Measurements from ENCODE around the gene CEP68.
A peak's percentile ranks its signal among the peaks of the same experiment; 100 is the strongest.
"Not testable (repeated sequence)": the region's sequence is repeated elsewhere in the genome, so short reads cannot be mapped to it uniquely, and the experiment has no call there.

The CEP68 gene

DNA sequence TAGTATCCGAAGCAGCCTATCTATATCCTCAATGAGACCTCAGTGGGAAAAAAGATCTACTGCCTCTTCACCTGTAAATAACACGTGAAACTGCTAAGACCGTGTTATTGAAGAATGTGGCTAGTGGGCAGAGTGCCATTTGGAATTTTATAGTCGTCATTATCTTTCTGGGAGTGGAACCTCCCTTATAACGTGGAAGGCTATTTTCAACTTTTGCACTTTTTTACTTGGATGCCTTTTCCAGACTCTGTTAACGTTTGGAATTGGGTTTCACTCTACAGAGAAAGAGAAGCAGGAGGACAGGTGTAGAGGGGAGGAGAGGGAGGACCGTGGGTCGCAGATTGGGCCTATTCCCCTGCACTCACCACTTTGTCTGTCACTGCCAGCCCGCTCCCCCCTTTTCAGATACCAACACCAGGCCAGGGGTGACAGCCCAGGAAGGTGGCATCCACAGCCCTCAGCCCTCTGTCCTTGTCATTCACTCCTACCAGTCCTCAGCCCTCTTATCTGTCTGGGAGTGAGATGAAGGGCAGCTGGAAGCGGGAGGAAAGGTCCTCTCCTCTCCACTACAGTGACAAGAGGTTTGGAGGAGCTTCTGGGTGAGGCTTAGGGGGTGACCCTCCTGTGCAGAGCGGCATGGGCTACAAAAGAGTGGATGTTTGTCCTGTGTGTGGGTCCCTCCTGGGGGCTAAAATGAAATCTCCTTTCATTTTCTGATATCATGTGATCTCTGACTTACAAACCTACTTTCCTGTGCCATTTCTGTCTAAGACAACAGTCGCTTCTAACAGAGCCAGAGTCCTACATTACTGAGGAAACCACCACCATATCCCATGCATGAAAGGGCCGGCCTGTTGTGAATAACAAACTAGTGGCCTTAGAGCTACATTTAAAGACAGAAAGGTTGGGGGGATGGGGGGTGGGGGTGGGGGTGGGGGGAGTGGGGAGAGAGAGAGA, 23.9 kb upstream of the CEP68 start:
- DNase-seq = no peak

DNA sequence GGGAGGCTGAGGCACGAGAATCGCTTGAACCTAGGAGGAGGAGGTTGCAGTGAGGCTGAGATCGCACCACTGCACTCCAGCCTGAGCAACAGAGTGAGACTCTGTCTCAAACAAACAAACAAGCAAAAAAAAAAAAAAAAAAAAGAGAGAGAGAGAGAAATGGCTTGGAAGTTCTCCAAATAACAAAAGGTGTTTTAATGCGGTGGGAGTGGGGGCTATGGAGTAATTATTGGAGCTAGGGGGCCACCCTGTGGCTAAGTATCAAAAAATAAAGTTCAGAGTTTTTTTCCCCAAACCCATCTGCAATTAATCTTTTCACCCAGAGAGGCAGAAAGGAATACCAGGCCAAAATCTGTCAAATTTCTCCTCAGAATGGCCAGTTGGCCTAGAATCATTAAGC, 23.0 kb upstream of the CEP68 start:
- no peak for DNase-seq

DNA sequence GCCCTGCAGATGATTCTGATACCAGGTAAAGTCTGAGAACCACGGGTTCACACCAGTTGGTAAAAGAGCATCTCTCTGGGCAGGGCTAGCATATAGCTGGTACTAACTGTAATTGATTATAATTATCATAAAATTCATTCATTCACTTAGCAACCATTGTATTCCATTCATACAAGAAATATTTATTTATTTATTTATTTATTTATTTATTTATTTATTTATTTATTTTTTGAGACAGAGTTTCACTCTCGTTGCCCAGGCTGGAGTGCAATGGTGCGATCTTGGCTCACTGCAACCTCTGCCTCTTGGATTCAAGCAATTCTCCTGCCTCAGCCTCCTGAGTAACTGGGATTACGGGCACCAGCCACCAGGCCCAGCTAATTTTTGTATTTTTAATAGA, 22.5 kb upstream of the CEP68 start:
- DNase-seq = not testable (repeated sequence)

DNA sequence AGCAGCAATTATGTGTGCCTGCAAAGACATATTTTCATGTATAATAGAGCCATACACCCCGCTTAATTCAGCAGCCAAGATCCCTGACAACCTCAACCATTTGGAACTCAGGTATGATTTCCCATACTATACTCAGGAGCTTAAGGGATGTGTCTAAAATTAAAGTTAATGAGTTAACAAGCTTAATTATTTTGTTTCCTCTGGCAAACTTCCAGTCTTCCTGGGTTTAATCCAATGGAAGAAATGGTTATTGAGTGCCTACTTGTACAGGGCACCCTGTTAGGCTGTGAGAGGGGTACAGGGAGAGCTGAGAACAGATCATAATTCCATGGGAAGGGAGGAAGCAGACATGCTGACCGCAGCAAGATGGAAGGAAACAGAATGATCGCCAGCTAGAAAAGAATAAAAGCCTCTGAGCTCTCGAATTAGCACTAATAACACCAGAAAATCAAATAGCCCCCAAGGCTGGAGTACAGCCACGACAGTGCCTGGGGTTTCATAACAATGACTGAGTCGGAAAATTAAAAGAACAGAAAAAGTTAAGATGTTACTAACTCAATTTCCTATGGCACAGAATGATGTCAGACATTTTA, 20.8 kb upstream of the CEP68 start:
- DNase-seq = no peak

DNA sequence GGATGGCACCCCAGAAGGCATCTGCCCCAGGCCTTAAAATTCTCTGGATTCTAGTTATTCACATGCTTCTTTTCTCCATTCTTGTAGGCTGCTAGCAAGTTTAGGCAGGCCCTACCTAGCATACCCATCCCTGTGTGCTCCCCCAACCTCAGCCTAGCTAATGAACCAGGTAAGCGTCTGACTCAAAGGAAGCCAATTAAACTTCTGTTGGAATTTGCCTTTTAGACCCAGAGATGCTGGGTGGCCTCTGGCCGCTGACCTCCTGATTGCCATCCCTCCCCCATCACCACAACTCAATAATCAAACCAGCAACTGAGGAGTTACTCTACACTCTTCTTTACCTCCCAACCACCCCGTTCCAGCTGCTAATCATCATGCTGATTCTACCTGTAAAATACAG, 19.0 kb upstream of the CEP68 start:
- no peak for DNase-seq

DNA sequence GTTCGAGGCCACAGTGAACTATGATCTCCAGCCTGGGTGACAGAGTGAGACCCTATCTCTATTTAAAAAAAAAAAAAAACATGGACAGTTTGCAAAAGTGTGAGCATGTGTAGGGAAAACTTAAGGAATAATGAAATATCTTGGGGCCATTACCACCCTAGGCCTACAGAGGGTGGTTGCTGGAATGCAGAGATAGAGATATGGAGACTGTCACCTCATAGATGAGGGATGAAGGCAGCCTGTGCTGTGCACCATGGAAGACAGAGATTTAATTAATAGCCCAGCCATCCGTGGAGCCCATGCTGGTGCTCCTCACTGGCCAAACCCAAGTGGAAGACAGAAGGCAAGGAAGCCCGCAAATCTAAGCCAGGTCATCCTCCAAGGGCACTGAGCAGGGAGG, 16.6 kb upstream of the CEP68 start:
- no peak for DNase-seq

DNA sequence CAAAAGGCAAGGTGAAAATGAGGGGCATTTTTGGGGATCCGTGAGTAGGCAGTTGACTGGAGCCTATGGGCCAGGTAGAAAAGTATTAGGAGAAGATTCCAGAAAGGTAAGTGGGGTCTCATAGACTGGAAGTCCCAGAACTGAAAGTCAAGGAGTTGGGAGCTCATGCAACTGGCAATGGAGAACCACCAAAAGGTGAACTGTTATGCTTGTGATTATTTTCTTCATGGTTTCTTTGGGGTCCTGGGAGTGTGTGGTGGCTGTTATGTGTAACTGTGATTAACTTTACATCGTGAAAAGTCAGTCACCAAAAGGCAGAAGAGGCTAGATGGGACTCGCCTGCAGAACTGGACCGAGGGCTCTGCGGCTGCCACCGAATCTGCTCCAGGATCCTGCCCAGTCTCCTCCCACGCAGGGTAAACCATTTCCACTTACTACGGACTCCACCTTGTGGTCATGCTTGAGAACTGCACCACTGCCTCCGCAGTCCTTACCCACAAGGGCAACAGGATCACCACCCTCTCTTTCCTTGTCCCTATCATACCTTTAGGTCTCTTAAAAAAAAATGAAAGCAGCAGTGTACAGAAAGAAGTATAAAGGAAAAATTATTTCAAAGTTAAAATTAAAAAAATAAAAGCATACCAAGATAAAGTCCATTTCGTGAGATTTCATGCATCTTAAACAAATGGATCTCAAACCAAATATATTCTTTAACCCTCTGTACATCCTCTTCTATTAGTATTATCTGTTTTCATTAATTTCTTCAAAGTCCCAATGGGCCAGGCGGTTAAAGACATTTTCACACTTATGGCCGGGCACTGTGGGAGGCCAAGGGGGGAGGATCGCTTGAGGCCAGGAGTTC, 15.6 kb upstream of the CEP68 start:
- peak in 3 of 4 experiments; percentile 21 to 65 (median 53) for DNase-seq

DNA sequence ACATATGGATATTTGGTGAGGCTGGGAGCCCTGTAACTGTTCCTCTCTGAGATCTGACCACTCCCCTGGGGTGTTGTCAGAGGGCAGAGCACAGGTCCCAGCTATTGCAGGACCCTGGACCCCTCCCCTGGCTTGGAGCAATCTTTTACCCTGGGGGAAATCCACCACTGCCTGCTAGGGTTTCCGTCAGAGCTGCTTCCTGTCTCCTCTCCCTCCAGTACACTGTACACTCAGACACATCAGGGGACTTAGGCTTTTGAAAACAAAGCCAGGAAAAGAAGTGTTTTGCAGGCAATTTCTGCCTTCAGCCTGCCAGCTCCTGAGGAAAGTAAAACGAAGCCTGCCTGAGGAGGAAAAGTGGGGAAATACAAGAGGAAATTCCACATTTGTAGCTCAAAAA, 13.2 kb upstream of the CEP68 start:
- no peak for DNase-seq

DNA sequence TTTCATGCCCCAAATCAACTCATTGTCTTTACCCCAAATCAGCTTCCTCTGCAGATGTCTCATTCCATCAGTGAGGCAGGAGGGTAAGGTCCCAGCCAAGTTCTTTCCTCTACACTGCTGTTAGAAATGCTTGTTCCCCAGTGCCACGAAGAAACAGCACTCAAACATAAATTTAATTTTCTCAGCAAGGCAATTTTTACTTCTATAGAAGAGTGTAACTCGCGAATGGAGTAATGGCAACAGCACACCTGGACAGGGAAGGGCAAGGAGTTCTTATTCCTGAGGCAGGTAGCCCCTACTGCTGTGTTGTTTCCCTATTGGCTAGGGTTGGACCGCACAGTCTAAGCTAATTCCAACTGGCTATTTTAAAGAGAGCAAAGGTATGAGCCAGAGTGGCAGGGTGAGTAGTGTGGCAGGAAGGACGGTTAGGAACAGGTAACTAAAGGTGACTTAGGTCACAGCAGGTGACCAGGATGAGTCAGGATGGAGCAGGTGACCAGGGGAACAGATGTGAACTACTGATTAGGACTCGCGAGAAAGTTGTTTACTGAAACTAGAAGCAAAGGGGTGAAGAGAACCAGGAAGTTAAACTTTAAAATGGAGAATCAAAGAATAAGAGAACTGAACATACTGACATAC, 12.0 kb upstream of the CEP68 start:
- no peak for DNase-seq

DNA sequence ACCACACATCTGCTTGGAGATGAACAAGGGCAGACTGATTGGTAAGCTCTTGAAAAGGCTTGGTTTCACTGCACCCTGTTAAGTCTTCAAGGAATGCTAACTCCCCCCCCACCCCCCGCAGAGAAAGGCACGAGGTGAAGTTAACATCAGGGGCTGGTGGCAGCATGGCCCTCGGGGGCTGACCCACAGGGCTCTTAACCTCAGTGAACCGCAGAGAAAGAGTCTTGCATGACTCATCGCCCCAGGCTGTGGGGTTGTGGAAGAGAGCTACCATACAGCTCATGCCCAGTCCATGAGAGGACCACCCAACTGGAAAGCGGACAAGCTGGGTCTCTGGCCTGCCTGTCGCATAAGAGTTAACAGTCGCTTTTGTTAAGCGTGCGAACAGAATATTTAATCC, 10.6 kb upstream of the CEP68 start:
- DNase-seq = no peak

DNA sequence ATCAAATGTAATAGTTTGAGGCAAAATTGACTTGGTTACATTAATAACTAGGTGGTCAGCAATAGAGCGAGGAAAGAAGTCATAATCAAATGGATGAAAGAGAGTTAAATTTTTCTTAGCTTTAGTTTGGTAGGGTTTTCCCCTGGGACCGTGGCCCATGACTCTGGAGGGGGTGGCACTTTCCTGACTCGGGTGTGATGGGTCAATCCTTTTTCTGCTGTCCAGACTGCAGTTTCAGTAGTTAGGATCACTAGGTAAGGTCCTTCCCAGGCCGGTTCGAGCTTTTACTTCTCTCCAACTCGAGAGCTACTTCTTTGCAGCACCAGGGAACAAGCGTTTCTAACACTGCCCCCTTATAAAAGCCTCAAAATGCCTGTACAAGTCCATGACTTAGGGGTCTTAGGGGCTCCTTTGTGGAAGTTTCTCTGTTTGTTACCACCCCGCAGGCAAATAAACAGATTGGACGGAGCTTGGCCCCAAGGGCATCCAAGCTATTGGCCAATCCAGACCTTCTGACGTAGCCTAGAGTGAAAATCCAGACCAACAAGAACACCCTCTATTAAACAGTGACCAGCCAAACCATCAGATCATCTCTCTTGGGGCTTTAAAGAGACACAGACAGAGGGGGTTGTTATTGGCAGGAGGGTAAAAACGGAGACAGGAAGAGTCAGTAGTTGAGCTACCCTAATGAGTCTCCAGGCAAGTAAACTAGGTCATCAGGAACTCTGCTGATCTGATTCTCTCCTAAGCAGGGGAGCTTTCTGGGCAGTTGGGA, 9.4 kb upstream of the CEP68 start:
- no peak for DNase-seq

DNA sequence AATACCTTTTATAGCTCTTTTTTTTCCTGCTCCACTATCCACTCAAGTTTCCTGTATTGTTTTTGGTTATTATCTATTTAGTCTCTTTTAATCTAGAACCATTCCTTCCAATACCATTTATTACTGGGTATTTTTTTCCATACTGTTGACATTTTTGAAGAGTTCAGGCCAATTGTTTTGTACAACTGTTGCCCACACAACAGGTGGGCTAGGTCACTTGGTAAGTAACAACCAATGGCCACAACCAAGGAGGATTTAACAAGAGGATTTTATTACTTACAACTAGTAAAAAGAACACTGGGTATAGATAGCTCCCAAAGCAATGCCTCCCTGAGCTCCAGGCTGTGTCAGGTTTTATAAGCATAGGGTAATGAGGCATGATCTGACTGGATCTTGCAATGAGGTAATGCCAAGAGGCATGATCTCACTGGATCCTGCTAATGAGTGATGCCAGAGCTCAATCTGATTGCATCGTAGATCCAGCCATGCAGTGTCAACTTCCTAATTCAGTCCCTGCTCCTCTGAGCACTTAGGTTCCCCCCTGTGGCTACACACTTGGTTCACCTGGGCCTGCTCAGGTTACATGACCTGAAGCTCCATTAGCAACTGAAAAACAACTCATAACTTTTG, 7.1 kb upstream of the CEP68 start:
- no peak for DNase-seq

DNA sequence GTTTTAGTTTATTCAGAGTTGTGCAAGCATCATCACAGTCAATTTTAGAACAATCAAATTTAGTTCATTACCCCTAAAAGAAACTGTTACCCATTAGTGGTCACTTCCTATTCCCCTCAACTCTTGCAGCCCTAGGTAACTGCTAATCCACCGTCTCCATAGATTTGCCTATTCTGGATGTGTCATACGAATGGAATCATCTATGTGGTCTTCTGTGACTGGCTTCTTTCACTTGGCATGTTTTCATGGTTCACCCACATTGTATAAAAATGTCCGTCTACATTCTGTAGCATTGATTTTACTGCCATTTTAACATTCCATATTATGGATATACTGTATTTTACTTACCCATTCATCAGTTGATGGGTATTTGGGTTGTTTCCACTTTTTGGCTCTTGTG, 5.3 kb upstream of the CEP68 start:
- no peak for DNase-seq

DNA sequence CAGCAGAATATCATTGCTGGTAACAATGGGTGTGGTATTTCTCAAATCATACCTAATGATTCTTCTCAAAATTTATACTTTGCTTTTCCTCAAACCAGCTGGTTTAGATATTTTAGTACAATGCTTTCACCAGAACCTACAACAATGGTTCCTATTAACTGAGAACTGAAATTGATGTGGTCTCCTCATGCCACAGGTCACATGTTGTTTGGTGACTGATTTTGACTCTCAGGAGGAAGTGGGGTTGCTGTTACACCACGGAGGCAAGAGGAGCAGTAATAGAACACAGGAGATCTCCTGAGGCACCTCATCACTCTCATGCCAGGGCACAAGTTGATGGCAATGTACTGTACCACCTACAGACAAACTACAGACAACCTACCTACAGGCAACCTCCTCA, 3.0 kb upstream of the CEP68 start:
- DNase-seq = no peak

DNA sequence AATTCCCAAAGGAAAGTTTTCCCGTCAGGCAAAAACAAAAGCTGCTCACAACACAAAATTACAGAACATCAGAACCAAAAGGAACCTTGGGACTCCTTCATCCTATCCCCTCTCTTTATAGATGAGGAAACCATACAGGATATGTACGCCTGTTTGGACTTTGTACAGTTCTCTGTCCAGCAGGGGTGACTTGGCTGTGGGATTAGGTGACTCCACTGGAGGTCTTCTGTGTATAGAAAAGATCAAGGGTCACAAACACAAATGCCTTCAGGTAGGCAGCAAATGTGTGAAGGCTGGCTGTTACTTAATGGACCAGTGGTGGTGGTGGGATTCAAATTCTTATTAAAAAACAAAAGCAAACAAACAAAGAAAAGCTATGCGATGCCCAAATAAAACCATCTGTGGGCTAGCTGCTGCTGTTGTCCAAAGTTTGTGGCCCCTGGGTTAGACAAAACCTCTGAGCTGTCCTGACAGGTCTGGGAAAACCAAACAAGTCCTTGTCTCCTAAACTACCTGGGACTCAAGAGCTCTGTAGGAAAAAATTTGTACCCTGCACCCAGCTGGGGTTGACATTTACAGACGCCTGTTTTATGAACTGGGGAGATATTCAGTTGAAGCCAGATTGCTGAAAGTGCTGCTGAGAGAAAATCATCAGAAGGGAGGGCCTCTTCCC, 1.3 kb upstream of the CEP68 start:
- no peak for DNase-seq

DNA sequence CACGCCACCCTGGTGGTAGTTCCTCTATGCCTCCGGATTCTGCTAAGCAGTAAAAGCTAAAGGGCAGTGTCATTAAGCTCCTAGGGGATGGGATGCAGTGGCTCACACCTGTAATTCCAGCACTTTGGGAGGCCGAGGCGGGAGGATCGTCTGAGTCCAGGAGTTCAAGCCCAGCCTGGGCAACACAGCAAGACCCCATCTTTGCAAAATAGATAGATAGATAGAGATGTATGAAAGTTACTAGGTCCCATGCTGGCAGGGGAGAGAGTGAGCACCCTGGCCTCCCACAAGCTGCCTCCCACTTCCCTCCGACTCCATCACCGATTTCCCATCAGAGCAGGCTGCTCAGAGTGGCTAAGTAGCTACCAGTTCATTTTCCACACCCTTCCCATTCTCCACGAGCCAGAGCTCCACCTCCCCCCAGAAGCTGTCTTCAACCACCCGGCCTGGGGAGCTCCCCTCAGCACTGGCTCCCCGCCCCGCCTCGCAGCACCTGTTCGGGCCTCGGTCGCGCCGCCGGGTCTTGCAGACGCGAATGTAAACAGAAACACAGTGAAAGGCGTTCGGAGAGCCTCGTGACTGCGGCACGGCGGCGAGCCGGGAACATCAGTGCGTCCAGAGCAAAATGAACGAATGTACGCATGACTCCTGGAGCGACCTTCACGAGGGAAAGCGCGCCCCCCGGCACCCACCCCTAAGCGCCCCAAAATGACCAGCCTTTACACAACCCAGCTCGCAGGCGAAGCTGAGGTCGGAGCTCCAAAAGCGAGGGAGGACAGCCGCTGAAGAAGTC, 598 bp upstream of the CEP68 start:
- DNase-seq = peak; percentile 44 to 69 (median 52)

DNA sequence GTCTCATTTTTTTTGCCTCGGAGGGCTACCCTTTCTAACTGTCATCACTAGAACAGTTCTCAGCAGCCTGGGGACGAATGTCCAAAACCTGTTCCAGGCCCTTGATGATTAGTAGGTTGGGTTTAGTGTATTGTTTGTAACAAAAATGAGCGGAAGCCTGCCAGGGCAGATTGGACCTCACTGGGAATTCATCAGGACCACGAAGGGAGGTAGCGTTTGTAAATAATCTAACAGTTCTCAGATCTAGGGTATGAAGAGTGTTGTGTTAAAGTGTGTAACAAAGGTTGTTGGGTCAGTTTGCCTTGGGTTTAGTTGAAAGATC, 799 bp downstream of the CEP68 start:
- DNase-seq = no peak

DNA sequence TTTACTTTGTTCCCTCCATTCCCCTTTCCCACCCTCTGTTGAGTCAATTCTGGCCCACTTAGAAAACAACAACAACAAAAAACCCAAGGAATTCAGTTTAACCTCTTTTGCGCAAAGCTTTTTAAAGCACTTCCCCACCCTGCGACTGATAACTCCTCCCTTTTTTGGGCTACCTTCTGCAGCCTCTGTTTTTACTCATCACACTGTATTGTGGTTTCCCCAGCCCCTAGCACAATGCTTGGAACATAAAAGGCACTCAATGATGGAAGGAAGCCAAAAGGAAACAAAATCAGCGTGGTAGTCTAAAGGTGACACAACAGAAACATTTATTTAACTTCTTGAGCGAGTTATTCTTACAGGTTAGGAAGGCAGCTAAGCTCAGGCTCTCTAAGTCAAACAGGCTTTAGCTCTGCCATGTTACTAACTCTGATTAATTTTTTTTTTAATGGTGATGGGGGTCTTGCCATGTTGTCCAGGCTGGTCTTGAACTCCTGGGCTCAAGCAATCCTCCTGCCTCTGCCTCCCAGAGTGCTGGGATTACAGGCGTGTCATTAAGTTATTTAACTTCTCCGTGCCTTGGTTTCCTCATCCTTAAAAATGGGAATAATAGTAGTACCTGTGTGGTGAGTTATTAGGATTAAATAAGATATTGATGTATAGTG, 1.3 kb downstream of the CEP68 start:
- DNase-seq = peak in 1 of 4 experiments; percentile 8

DNA sequence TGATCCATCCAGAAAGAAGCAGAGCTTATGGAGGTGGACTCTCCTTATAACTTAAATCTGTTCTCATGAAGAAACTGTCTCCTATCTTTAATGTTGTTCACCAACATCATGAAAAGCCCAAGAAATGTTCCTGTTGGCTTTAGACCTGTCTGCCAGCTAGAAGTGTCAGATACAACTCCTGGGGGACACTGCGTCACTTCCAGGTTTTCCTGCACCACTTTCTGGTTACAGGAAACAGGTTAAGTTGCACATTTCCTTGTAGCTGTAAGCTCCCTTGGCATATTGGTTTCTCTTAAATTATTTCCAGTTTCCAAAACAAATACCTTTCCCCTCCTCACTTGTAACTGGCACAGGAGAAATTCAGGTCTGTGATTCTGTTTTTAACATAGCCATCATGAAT, 2.9 kb downstream of the CEP68 start:
- no peak for DNase-seq
